ENCODE data around the gene TNNT1.

The TNNT1 gene

GRCh38 chr19:55089342-55089944, 59.6 kb downstream of the TNNT1 start:
- H3K4me3 ChIP-seq (ENCODE audit: low read length) = no peak overlapping the region
- no peak for TF ChIP-seq ZNF274 (IDR thresholded peaks at IDR 0.05; ENCODE audit: low read depth, low read length)

GRCh38 chr19:55088543-55089341, 60.3 kb downstream of the TNNT1 start:
- TF ChIP-seq ZNF274 (IDR thresholded peaks at IDR 0.05; ENCODE audit: low read depth, low read length) = no peak
- H3K4me3 ChIP-seq (ENCODE audit: low read length) = no peak overlapping the region

- no peak overlapping the region for H3K4me3 ChIP-seq (ENCODE audit: low read length)
Observed at GRCh38 chr19:55088021-55088451, 61.0 kb downstream of the TNNT1 start.

GRCh38 chr19:55087542-55087901, 61.5 kb downstream of the TNNT1 start:
- no peak overlapping the region for H3K4me3 ChIP-seq (ENCODE audit: low read length)
- no peak for TF ChIP-seq ZNF274 (IDR thresholded peaks at IDR 0.05; ENCODE audit: low read depth, low read length)

More at GRCh38 chr19:55088021-55088451, 61.0 kb downstream of the TNNT1 start:
- no peak for TF ChIP-seq ZNF274 (IDR thresholded peaks at IDR 0.05; ENCODE audit: low read depth, low read length)

- TF ChIP-seq ZNF274 (IDR thresholded peaks at IDR 0.05; ENCODE audit: low read depth, low read length) = no peak
- H3K4me3 ChIP-seq (ENCODE audit: low read length) = no peak overlapping the region
Observed at GRCh38 chr19:55086730-55087541, 62.1 kb downstream of the TNNT1 start.

- no peak overlapping the region for H3K4me3 ChIP-seq (ENCODE audit: low read length)
Observed at GRCh38 chr19:55085923-55086715, 62.9 kb downstream of the TNNT1 start.

GRCh38 chr19:55084416-55084815, 64.6 kb downstream of the TNNT1 start:
- no peak for TF ChIP-seq ZNF274 (IDR thresholded peaks at IDR 0.05; ENCODE audit: low read depth, low read length)
- no peak overlapping the region for H3K4me3 ChIP-seq (ENCODE audit: low read length)

More at GRCh38 chr19:55085923-55086715, 62.9 kb downstream of the TNNT1 start:
- TF ChIP-seq ZNF274 (IDR thresholded peaks at IDR 0.05; ENCODE audit: low read depth, low read length) = no peak

- TF ChIP-seq ZNF274 (IDR thresholded peaks at IDR 0.05; ENCODE audit: low read depth, low read length) = no peak
- H3K4me3 ChIP-seq (ENCODE audit: low read length) = no peak overlapping the region
Observed at GRCh38 chr19:55083004-55083850, 65.8 kb downstream of the TNNT1 start.

Data from GM08714 (cell line).